HCT116 (cell line): ENCODE results near the gene SPOCD1. TPM values are rescaled to one million over a fixed set of nuclear protein-coding genes. Genes with fewer than 3 reads are reported as not detected.

Source experiments
- ATAC-seq: fragments of 200-7000 bp; cut with Tn5 transposase; 2 replicates; pipeline ENCODE4 v1.9.1; 2020; ENCODE audit warnings: mild to moderate bottlenecking, moderate library complexity
- BruUV-seq: library from RNA; stranded (reverse); fragments of 400-500 nt; replicated peaks from 2 replicates; lab custom pipeline; 2021; lab: Mats Ljungman, UMichigan
- CTCF ChIA-PET: fragments of 300-600 bp; sonication (Branson Sonifier 250); formaldehyde crosslinking; loops from one replicate; lab custom pipeline; 2021; ENCODE audit warnings: antibody characterized with exemption; lab: Charles Lee
- POLR2A ChIA-PET: fragments of 300-600, 350-600 bp; sonication (Branson Sonifier 250); formaldehyde crosslinking; loops from one replicate; lab custom pipeline; 2021; ENCODE audit warnings: antibody characterized with exemption; lab: Charles Lee
- RAD21 ChIA-PET, 2 experiments: fragments of 300-600 bp; sonication (Branson Sonifier 250); formaldehyde crosslinking; loops; one replicate each; lab custom pipeline; 2023; ENCODE audit warnings: low total read pairs in 2 of 2; ENCODE audit not compliant: uncharacterized antibody in 2 of 2, unreplicated experiment in 2 of 2, low non-redundant PET in 1 of 2; lab: Charles Lee
- DNase-seq: peaks from one replicate; pipeline ENCODE4 v3.0.0-alpha.2; 2010; ENCODE audit warnings: low read depth, low spot score
- H2AFZ ChIP-seq: fragments of 200-600 bp; shearing (Covaris generic), sonication (generic); 2 replicates; pipeline ENCODE4 v1.6.1; 2017; ENCODE audit warnings: low read depth, mixed run types, mixed read lengths, antibody characterized with exemption, low read length; ENCODE audit not compliant: poor library complexity, severe bottlenecking
- H3K27ac ChIP-seq: 2 replicates; pipeline ENCODE4 v1.5.1; 2012; ENCODE audit warnings: low read depth, low read length
- H3K27me3 ChIP-seq: fragments of 200-600 bp; sonication (generic); 2 replicates; pipeline ENCODE4 v1.6.1; 2016; ENCODE audit warnings: mixed run types, low read length, mixed read lengths; ENCODE audit not compliant: insufficient read depth
- H3K36me3 ChIP-seq, 2 experiments: fragments of 200-500 bp in 1 of 2; fragments of 200-600 bp in 1 of 2; sonication (Bioruptor generic) in 1 of 2; sonication (generic) in 1 of 2; 2 replicates each; pipeline versions ENCODE4 v1.5.1 to v1.6.1; 2014 to 2016; ENCODE audit warnings: low read length in 2 of 2, inconsistent platforms in 1 of 2, mixed read lengths in 1 of 2, mixed run types in 1 of 2; ENCODE audit not compliant: insufficient read depth in 2 of 2, control insufficient read depth in 1 of 2
- H3K4me1 ChIP-seq, 2 experiments: fragments of 200-600 bp in 1 of 2; sonication (generic) in 1 of 2; 2 replicates each; pipeline versions ENCODE4 v1.5.1 to v1.6.1; 2012 to 2017; ENCODE audit warnings: low read length in 2 of 2, inconsistent platforms in 1 of 2, mild to moderate bottlenecking in 1 of 2, mixed read lengths in 1 of 2, mixed run types in 1 of 2, moderate library complexity in 1 of 2; ENCODE audit not compliant: insufficient read depth in 2 of 2, control insufficient read depth in 1 of 2
- H3K4me2 ChIP-seq: fragments of 200-600 bp; sonication (generic); 2 replicates; pipeline ENCODE4 v1.6.1; 2017; ENCODE audit warnings: mixed run types, low read length, mixed read lengths
- H3K4me3 ChIP-seq, 2 experiments: fragments of 200-600 bp in 1 of 2; sonication (generic) in 1 of 2; replicated peaks in 1 of 2; 2 replicates each; pipeline ENCODE4 v1.5.1; 2011 to 2016; ENCODE audit warnings: low read length in 2 of 2, control low read depth in 1 of 2, low read depth in 1 of 2, mild to moderate bottlenecking in 1 of 2, mixed read lengths in 1 of 2, mixed run types in 1 of 2
- H3K79me2 ChIP-seq: fragments of 200-600 bp; sonication (generic); 2 replicates; pipeline ENCODE4 v1.6.1; 2017; ENCODE audit warnings: mild to moderate bottlenecking, mixed run types, low read length, moderate library complexity, mixed read lengths; ENCODE audit not compliant: insufficient read depth
- H3K9ac ChIP-seq: fragments of 200-600 bp; sonication (generic); 2 replicates; pipeline ENCODE4 v1.6.1; 2016; ENCODE audit warnings: low read length, mixed read lengths
- H3K9me2 ChIP-seq: fragments of 200-600 bp; sonication (generic), shearing (Covaris generic); 2 replicates; pipeline ENCODE4 v1.6.1; 2017; ENCODE audit warnings: mixed run types, mild to moderate bottlenecking, moderate library complexity; ENCODE audit not compliant: insufficient read depth
- H3K9me3 ChIP-seq, 2 experiments: fragments of 200-500 bp in 1 of 2; fragments of 200-600 bp in 1 of 2; sonication (Bioruptor generic) in 1 of 2; sonication (generic) in 1 of 2; 2 replicates each; pipeline ENCODE4 v1.6.1; 2014 to 2017; ENCODE audit warnings: low read length in 2 of 2, mixed read lengths in 2 of 2, inconsistent platforms in 1 of 2, low read depth in 1 of 2, mild to moderate bottlenecking in 1 of 2, mixed run types in 1 of 2, moderate library complexity in 1 of 2; ENCODE audit not compliant: control insufficient read depth in 1 of 2, insufficient read depth in 1 of 2
- H4K20me1 ChIP-seq: fragments of 200-600 bp; sonication (generic), shearing (Covaris generic); 2 replicates; pipeline ENCODE4 v1.6.1; 2017; ENCODE audit warnings: mixed run types, mild to moderate bottlenecking, moderate library complexity; ENCODE audit not compliant: insufficient read depth
- CEBPB ChIP-seq: IDR thresholded peaks from 2 replicates; pipeline ENCODE4 v1.6.1; 2012; ENCODE audit warnings: low read depth
- EGR1 ChIP-seq: IDR thresholded peaks from 2 replicates; pipeline ENCODE4 v1.6.1; 2012; ENCODE audit warnings: low read depth
- ELF1 ChIP-seq: IDR thresholded peaks from 2 replicates; pipeline ENCODE4 v1.6.1; 2012; ENCODE audit warnings: low read depth, borderline replicate concordance
- EZH2 ChIP-seq: fragments of 200-600 bp; sonication (generic); IDR thresholded peaks from 2 replicates; pipeline ENCODE4 v1.6.1; 2017; ENCODE audit warnings: antibody characterized with exemption, mixed run types
- JUND ChIP-seq: IDR thresholded peaks from 2 replicates; pipeline ENCODE4 v1.6.1; 2012
- POLR2A ChIP-seq: IDR thresholded peaks from 2 replicates; pipeline ENCODE4 v1.7.0; 2011; ENCODE audit warnings: borderline replicate concordance; ENCODE audit not compliant: insufficient read depth, insufficient read length; ENCODE audit errors: extremely low read depth
- RAD21 ChIP-seq: IDR thresholded peaks from 2 replicates; pipeline ENCODE4 v1.6.1; 2012; ENCODE audit warnings: low read depth, mild to moderate bottlenecking
- SIN3A ChIP-seq: IDR thresholded peaks from 2 replicates; pipeline ENCODE4 v1.6.1; 2012; ENCODE audit warnings: low read depth
- SP1 ChIP-seq: IDR thresholded peaks from 2 replicates; pipeline ENCODE4 v1.6.1; 2012; ENCODE audit warnings: low read depth
- TCF7L2 ChIP-seq: IDR thresholded peaks from 2 replicates; pipeline ENCODE4 v1.7.0; 2011; ENCODE audit warnings: borderline replicate concordance, inconsistent platforms; ENCODE audit not compliant: insufficient read depth, insufficient read length; ENCODE audit errors: extremely low read depth
- YY1 ChIP-seq: IDR thresholded peaks from 2 replicates; pipeline ENCODE4 v1.6.1; 2011; ENCODE audit warnings: low read length, low read depth, moderate library complexity, mild to moderate bottlenecking; ENCODE audit not compliant: insufficient replicate concordance; ENCODE audit errors: extremely low read depth
- ZFX ChIP-seq: fragments of 450-650 bp; IDR thresholded peaks from 2 replicates; pipeline ENCODE4 v1.6.1; 2017
- ZNF274 ChIP-seq: fragments of 200-500 bp; sonication (Bioruptor generic); IDR thresholded peaks from 2 replicates; pipeline ENCODE4 v1.6.1; 2014; ENCODE audit warnings: mild to moderate bottlenecking, low read depth, low read length, inconsistent platforms
- intact Hi-C: fragments of 100-400 bp; cut with micrococcal nuclease; formaldehyde crosslinking; loops from 2 replicates; pipeline ENCODE4 v1.10.0; 2022
- total RNA-seq: library from RNA; stranded (reverse); gene quantifications from one replicate; pipeline ENCODE4 v1.2.1, GENCODE V29; 2021; ENCODE audit not compliant: unreplicated experiment
- TF ChIP-seq, protein P1 (sequence below): IDR thresholded peaks from 2 replicates; pipeline ENCODE4 v1.6.1; 2012; ENCODE audit warnings: low read depth
- TF ChIP-seq, protein P2 (sequence below), 3 experiments: fragments of 200-600 bp in 1 of 3; sonication (generic) in 1 of 3; IDR thresholded peaks in 2 of 3; conservative IDR thresholded peaks in 1 of 3; 2 replicates each; pipeline ENCODE4 v1.5.1; 2012 to 2017; ENCODE audit warnings: low read depth in 2 of 3, low read length in 2 of 3, antibody characterized with exemption in 1 of 3, borderline replicate concordance in 1 of 3, control low read depth in 1 of 3, mild to moderate bottlenecking in 1 of 3, mixed read lengths in 1 of 3, mixed run types in 1 of 3, moderate library complexity in 1 of 3; ENCODE audit not compliant: insufficient read depth in 1 of 3
- TF ChIP-seq, protein P3 (sequence below): IDR thresholded peaks from 2 replicates; pipeline ENCODE4 v1.6.1; 2012

SPOCD1 gene
- total RNA-seq, 1 experiment from 2014 or later: 5.0 TPM

DNA sequence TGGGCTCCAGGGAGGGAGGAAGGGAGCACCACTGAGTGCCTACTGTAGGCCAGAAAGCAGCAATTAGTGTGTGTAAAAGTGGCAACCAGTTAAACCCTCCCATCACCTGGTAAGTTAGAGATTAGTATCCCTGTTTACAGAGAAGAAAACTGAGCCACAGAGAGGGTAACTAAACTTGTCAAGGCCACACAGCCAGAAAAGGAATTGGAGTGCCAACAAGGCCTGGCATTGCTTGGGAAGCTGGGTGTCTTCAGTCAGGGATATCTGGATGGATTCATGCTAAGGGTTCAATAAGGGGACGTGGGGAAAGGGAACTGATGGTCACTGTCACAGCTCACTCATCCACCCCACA, 28.1 kb downstream of the SPOCD1 start:
- Histone ChIP-seq H3K79me2 (no peaks in the 10 kb centered on the region), H2AFZ (no peak overlapping the region), H3K9ac (peak overlapping the region; percentile 77), H3K27me3 (no peaks in the 10 kb centered on the region), H3K4me1 (peaks cover 3 to 22% of the 10 kb centered on the region in 2 experiments; a peak in 3 of 4 replicates), H3K27ac (peak overlapping the region; percentile 77), H3K9me3 (no peaks in the 10 kb centered on the region), H3K4me2 (peak overlapping the region; percentile 95), H4K20me1 (no peaks in the 10 kb centered on the region), H3K36me3 (no peaks in the 10 kb centered on the region), H3K9me2 (no peaks in the 10 kb centered on the region), H3K4me3 (peak overlapping the region; percentile 66 to 76)
- ChIA-PET RAD21 (interaction anchor here in 1 of 2 experiments (2.2 to 2.5 kb wide), 2 partner anchors 123 to 176 kb away, joined by 14 to 28 read pairs; no protein-coding TSS in a partner anchor), POLR2A (interaction anchor here (1.1 kb wide), 1 partner anchor 285 kb away, joined by 3 read pairs; the partner anchor contains the start of gene TMEM39B), CTCF (interaction anchor here (1.9 to 2.5 kb wide), 3 partner anchors 42 to 124 kb away, joined by 8 to 105 read pairs (median 14); no protein-coding TSS in a partner anchor)
- DNase-seq (no peak), ATAC-seq (no peak)
- BruUV-seq: TSS peak; percentile 75
- TF ChIP-seq SP1 (no peak), EGR1 (no peak), YY1 (no peak), TCF7L2 (no peak), CEBPB (no peak), ZFX (no peak), ELF1 (no peak), ZNF274 (no peak), POLR2A (no peak), EZH2 (no peak), RAD21 (no peak), SIN3A (no peak), JUND (no peak)
- TF ChIP-seq, protein P1, sequence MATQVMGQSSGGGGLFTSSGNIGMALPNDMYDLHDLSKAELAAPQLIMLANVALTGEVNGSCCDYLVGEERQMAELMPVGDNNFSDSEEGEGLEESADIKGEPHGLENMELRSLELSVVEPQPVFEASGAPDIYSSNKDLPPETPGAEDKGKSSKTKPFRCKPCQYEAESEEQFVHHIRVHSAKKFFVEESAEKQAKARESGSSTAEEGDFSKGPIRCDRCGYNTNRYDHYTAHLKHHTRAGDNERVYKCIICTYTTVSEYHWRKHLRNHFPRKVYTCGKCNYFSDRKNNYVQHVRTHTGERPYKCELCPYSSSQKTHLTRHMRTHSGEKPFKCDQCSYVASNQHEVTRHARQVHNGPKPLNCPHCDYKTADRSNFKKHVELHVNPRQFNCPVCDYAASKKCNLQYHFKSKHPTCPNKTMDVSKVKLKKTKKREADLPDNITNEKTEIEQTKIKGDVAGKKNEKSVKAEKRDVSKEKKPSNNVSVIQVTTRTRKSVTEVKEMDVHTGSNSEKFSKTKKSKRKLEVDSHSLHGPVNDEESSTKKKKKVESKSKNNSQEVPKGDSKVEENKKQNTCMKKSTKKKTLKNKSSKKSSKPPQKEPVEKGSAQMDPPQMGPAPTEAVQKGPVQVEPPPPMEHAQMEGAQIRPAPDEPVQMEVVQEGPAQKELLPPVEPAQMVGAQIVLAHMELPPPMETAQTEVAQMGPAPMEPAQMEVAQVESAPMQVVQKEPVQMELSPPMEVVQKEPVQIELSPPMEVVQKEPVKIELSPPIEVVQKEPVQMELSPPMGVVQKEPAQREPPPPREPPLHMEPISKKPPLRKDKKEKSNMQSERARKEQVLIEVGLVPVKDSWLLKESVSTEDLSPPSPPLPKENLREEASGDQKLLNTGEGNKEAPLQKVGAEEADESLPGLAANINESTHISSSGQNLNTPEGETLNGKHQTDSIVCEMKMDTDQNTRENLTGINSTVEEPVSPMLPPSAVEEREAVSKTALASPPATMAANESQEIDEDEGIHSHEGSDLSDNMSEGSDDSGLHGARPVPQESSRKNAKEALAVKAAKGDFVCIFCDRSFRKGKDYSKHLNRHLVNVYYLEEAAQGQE: no peak
- TF ChIP-seq, protein P2, sequence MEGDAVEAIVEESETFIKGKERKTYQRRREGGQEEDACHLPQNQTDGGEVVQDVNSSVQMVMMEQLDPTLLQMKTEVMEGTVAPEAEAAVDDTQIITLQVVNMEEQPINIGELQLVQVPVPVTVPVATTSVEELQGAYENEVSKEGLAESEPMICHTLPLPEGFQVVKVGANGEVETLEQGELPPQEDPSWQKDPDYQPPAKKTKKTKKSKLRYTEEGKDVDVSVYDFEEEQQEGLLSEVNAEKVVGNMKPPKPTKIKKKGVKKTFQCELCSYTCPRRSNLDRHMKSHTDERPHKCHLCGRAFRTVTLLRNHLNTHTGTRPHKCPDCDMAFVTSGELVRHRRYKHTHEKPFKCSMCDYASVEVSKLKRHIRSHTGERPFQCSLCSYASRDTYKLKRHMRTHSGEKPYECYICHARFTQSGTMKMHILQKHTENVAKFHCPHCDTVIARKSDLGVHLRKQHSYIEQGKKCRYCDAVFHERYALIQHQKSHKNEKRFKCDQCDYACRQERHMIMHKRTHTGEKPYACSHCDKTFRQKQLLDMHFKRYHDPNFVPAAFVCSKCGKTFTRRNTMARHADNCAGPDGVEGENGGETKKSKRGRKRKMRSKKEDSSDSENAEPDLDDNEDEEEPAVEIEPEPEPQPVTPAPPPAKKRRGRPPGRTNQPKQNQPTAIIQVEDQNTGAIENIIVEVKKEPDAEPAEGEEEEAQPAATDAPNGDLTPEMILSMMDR (IDR thresholded peaks at IDR 0.05 in 2 of 3, conservative IDR thresholded peaks at IDR 0.05 in 1 of 3; ENCODE audit: borderline replicate concordance in 1 of 3, insufficient read depth in 1 of 3, low read depth in 2 of 3, low read length in 2 of 3): no peak
- TF ChIP-seq, protein P3, sequence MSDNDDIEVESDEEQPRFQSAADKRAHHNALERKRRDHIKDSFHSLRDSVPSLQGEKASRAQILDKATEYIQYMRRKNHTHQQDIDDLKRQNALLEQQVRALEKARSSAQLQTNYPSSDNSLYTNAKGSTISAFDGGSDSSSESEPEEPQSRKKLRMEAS: no peak
- intact Hi-C loops: loop anchor here (2.0 to 10.0 kb wide), 5 partner anchors 25 to 603 kb away; no protein-coding TSS in a partner anchor
